ENCODE data around the gene CPED1. TPM values are rescaled to one million over a fixed set of nuclear protein-coding genes. Genes with fewer than 3 reads are reported as not detected.

Gene CPED1
- total RNA-seq, 1 experiment from 2014 or later = 0.13 TPM

- Histone ChIP-seq H3K27me3 (ENCODE audit: insufficient read depth, low read length) (no peaks in the 10 kb centered on the region), H3K23ac (ENCODE audit: insufficient read length, low read depth, low read length) (no peak overlapping the region), H3T11ph (ENCODE audit: low read length) (no peak overlapping the region), H2BK15ac (ENCODE audit: low read depth, low read length) (no peak overlapping the region), H3K9me3 (ENCODE audit: control insufficient read depth, low read depth, low read length) (no peaks in the 10 kb centered on the region), H3K18ac (ENCODE audit: insufficient read length, low read depth, low read length) (no peak overlapping the region), H3K79me1 (ENCODE audit: insufficient read depth, low read depth, low read length, poor library complexity, severe bottlenecking) (no peaks in the 10 kb centered on the region), H3K23me2 (ENCODE audit: insufficient read length, low read depth, low read length, poor library complexity, severe bottlenecking) (no peaks in the 10 kb centered on the region), H3K4me2 (ENCODE audit: insufficient read depth, insufficient read length, low read length) (no peak overlapping the region), H4K20me1 (ENCODE audit: control insufficient read depth, insufficient read depth, insufficient read length) (no peaks in the 10 kb centered on the region), H3K79me2 (ENCODE audit: insufficient read depth, low read length) (no peaks in the 10 kb centered on the region), H2AK5ac (ENCODE audit: insufficient read length, low read length) (no peak overlapping the region), H4K8ac (replicated peaks; ENCODE audit: insufficient read length, low read depth, low read length) (no peak overlapping the region), H2BK12ac (ENCODE audit: insufficient read length, low read depth, low read length) (no peak overlapping the region), H3K4ac (ENCODE audit: low read depth, low read length) (no peak overlapping the region), H4K5ac (ENCODE audit: insufficient read length, low read depth, low read length) (no peak overlapping the region), H3K14ac (ENCODE audit: insufficient read depth, low read length) (no peak overlapping the region), H3K27ac (ENCODE audit: insufficient read length, low read depth, low read length) (no peak overlapping the region), H2AFZ (ENCODE audit: low read length) (no peak overlapping the region), H2BK5ac (ENCODE audit: insufficient read length, low read length) (no peak overlapping the region), H4K91ac (ENCODE audit: insufficient read length, low read depth, low read length) (no peak overlapping the region), H3K9ac (ENCODE audit: extremely low read depth, insufficient read length, low read length) (no peak overlapping the region), H3K56ac (ENCODE audit: insufficient read length, low read depth, low read length) (no peak overlapping the region), H3K4me1 (ENCODE audit: insufficient read depth, low read length) (0 out of 2 replicates have a peak, but pooled peaks cover 2% of the 10 kb centered on the region), H2BK20ac (ENCODE audit: low read depth, low read length, poor library complexity, severe bottlenecking) (no peak overlapping the region), H2BK120ac (ENCODE audit: low read depth, low read length, poor library complexity, severe bottlenecking) (no peak overlapping the region)
- no peaks in the 10 kb centered on the region for H3K27me3 Mint-ChIP-seq (ENCODE audit: low read depth)
- H3K9me3 Mint-ChIP-seq = no peaks in the 10 kb centered on the region; a peak in 1 of 5 replicates
- WGBS (ENCODE audit: extremely low coverage, insufficient read length, low lambda C conversion rate) = no CpG with 5 or more reads among the region's 2 CpGs
- H3K27ac Mint-ChIP-seq = no peak overlapping the region
- TF ChIP-seq CTCF (conservative IDR thresholded peaks at IDR 0.05) = no peak
- H3K4me3 Mint-ChIP-seq = no peak overlapping the region
- H3K36me3 Mint-ChIP-seq (ENCODE audit: insufficient read depth in 1 of 3, low read depth in 3 of 3) = no peaks in the 10 kb centered on the region
- peaks cover 11 to 12% of the 10 kb centered on the region in 2 experiments for H3K4me1 Mint-ChIP-seq
- no peak for DNase-seq
Measured at GRCh38 chr7:121273467-121274167, 285.1 kb downstream of the CPED1 start.

All from H9 (cell line).